NOMO-1 (cell line): Measurements from ENCODE around the gene C19orf44.
A peak's percentile ranks its signal among the peaks of the same experiment; 100 is the strongest.
"Not testable (repeated sequence)": the region's sequence is repeated elsewhere in the genome, so short reads cannot be mapped to it uniquely, and the experiment has no call there.

Source experiments
- DNase-seq, 2 experiments: peaks; one replicate each; lab custom pipeline; 2025; ENCODE audit not compliant: unreplicated experiment in 2 of 2; lab: John Stamatoyannopoulos, UW

The C19orf44 gene

GRCh38 chr19:16466802-16467427, 29.3 kb upstream of the C19orf44 start:
- DNase-seq, result not testable (repeated sequence)

- no peak for DNase-seq
Observed at GRCh38 chr19:16467581-16467980, 28.6 kb upstream of the C19orf44 start.

GRCh38 chr19:16470541-16470910, 25.7 kb upstream of the C19orf44 start:
- DNase-seq, result no peak

GRCh38 chr19:16470911-16471811, 25.0 kb upstream of the C19orf44 start:
- DNase-seq, result peak; percentile 27 to 29

- not testable (repeated sequence) for DNase-seq
Observed at GRCh38 chr19:16472559-16472899, 23.7 kb upstream of the C19orf44 start.

- no peak for DNase-seq
Observed at GRCh38 chr19:16472992-16473391, 23.2 kb upstream of the C19orf44 start.

GRCh38 chr19:16473875-16474392, 22.3 kb upstream of the C19orf44 start:
- DNase-seq, result no peak

GRCh38 chr19:16476401-16476800, 19.8 kb upstream of the C19orf44 start:
- no peak for DNase-seq

GRCh38 chr19:16477311-16477710, 18.9 kb upstream of the C19orf44 start:
- no peak for DNase-seq

- no peak for DNase-seq
Observed at GRCh38 chr19:16482745-16483144, 13.4 kb upstream of the C19orf44 start.

GRCh38 chr19:16486476-16486875, 9.7 kb upstream of the C19orf44 start:
- DNase-seq, result not testable (repeated sequence)

GRCh38 chr19:16496613-16496983, 404 bp downstream of the C19orf44 start:
- DNase-seq, result no peak

GRCh38 chr19:16497042-16497441, 848 bp downstream of the C19orf44 start:
- no peak for DNase-seq

GRCh38 chr19:16497837-16498236, 1.6 kb downstream of the C19orf44 start:
- DNase-seq, result no peak

- DNase-seq, result no peak
Observed at GRCh38 chr19:16504271-16504670, 8.1 kb downstream of the C19orf44 start.

- DNase-seq, result not testable (repeated sequence)
Observed at GRCh38 chr19:16506161-16506560, 10.0 kb downstream of the C19orf44 start.

- DNase-seq, result no peak
Observed at GRCh38 chr19:16506961-16507360, 10.8 kb downstream of the C19orf44 start.

- DNase-seq, result no peak
Observed at GRCh38 chr19:16508546-16508945, 12.4 kb downstream of the C19orf44 start.

GRCh38 chr19:16509141-16510061, 13.2 kb downstream of the C19orf44 start:
- DNase-seq, result no peak

- DNase-seq, result not testable (repeated sequence)
Observed at GRCh38 chr19:16512611-16513010, 16.4 kb downstream of the C19orf44 start.
